Smooth muscle cell (in vitro differentiated cells): ENCODE data around the gene C2orf80. TPM values are rescaled to one million over a fixed set of nuclear protein-coding genes. Genes with fewer than 3 reads are reported as not detected.

Source experiments
- DNase-seq: peaks from one replicate; lab custom pipeline; 2025; ENCODE audit not compliant: unreplicated experiment; lab: John Stamatoyannopoulos, UW
- H2AFZ ChIP-seq: fragments of 200-600 bp; sonication (generic); 2 replicates; pipeline ENCODE4 v1.6.0; 2016; ENCODE audit warnings: antibody characterized with exemption, low read depth, mild to moderate bottlenecking
- H3F3A ChIP-seq: fragments of 200-600 bp; sonication (generic); 2 replicates; pipeline ENCODE4 v1.6.0; 2017; ENCODE audit warnings: antibody characterized with exemption, low read depth
- H3K27ac ChIP-seq: fragments of 200-600 bp; sonication (generic); 2 replicates; pipeline ENCODE4 v1.5.1; 2016; ENCODE audit warnings: low read depth, mild to moderate bottlenecking
- H3K27me3 ChIP-seq: fragments of 200-600 bp; sonication (generic); 2 replicates; pipeline ENCODE4 v1.6.1; 2016; ENCODE audit warnings: low read depth, mild to moderate bottlenecking
- H3K36me3 ChIP-seq: fragments of 200-600 bp; sonication (generic); 2 replicates; pipeline ENCODE4 v1.5.1; 2016; ENCODE audit warnings: low read depth
- H3K4me1 ChIP-seq: fragments of 200-600 bp; sonication (generic); 2 replicates; pipeline ENCODE4 v1.5.1; 2016; ENCODE audit warnings: low read depth
- H3K4me2 ChIP-seq: fragments of 200-600 bp; sonication (generic); 2 replicates; pipeline ENCODE4 v1.6.0; 2016; ENCODE audit warnings: mild to moderate bottlenecking
- H3K4me3 ChIP-seq: fragments of 200-600 bp; sonication (generic); 2 replicates; pipeline ENCODE4 v1.5.1; 2016; ENCODE audit warnings: mild to moderate bottlenecking
- H3K79me2 ChIP-seq: fragments of 200-600 bp; sonication (generic); 2 replicates; pipeline ENCODE4 v1.6.0; 2016; ENCODE audit warnings: low read depth, mild to moderate bottlenecking
- H3K9ac ChIP-seq: fragments of 200-600 bp; sonication (generic); 2 replicates; pipeline ENCODE4 v1.6.0; 2016; ENCODE audit warnings: low read depth
- H3K9me3 ChIP-seq: fragments of 200-600 bp; sonication (generic); replicated peaks from 2 replicates; pipeline ENCODE4 v1.5.1; 2016; ENCODE audit warnings: low read depth
- H4K20me1 ChIP-seq: fragments of 200-600 bp; sonication (generic); 2 replicates; pipeline ENCODE4 v1.6.0; 2016; ENCODE audit warnings: low read depth
- CTCF ChIP-seq: fragments of 200-600 bp; sonication (generic); IDR thresholded peaks from 2 replicates; pipeline ENCODE4 v1.5.1; 2017; ENCODE audit warnings: borderline replicate concordance, mild to moderate bottlenecking, antibody characterized with exemption; ENCODE audit not compliant: insufficient read depth, poor library complexity, severe bottlenecking
- WGBS: methylation state at CpG from one replicate; pipeline ENCODE4 v1.1.7; 2016; ENCODE audit warnings: low lambda C conversion rate; 5-methylcytosine and 5-hydroxymethylcytosine counted together
- polyA plus RNA-seq: library from polyadenylated mRNA; unstranded; fragments of >200 nt; fragmentation: Nextera tagmentation; extraction: Ambion mirVana; gene quantifications from 2 replicates; pipeline ENCODE4 v1.2.1, GENCODE V29; 2016
- total RNA-seq: library from RNA; depleted of rRNA; stranded (reverse); fragments of >200 nt; gene quantifications from 2 replicates; pipeline ENCODE4 v1.2.3, GENCODE V29; 2014

Gene C2orf80
- total and polyA plus RNA-seq, 2 experiments from 2014 or later, result not detected

- no peak for TF ChIP-seq CTCF
- H3K4me1 ChIP-seq, result no peaks in the 10 kb centered on the region
- H3K27ac ChIP-seq, result no peak overlapping the region
- no peak overlapping the region for H3K4me3 ChIP-seq
- no peak overlapping the region for H2AFZ ChIP-seq
- WGBS, result 77% methylated on average over 3 of the region's 3 CpGs
- H3K9ac ChIP-seq, result no peak overlapping the region
- no peak for DNase-seq
- no peaks in the 10 kb centered on the region for H3K79me2 ChIP-seq
- no peaks in the 10 kb centered on the region for H3K36me3 ChIP-seq
- H3F3A ChIP-seq, result no peaks in the 10 kb centered on the region
- H4K20me1 ChIP-seq, result no peaks in the 10 kb centered on the region
- H3K4me2 ChIP-seq, result no peak overlapping the region
- no peaks in the 10 kb centered on the region for H3K27me3 ChIP-seq
- no peaks in the 10 kb centered on the region for H3K9me3 ChIP-seq
Measured at GRCh38 chr2:208147759-208148158, 42.1 kb downstream of the C2orf80 start.

- no peaks in the 10 kb centered on the region for H3F3A ChIP-seq
- no peaks in the 10 kb centered on the region for H3K27me3 ChIP-seq
- H3K4me2 ChIP-seq, result no peak overlapping the region
- H3K4me3 ChIP-seq, result no peak overlapping the region
- no peak overlapping the region for H2AFZ ChIP-seq
- H3K9ac ChIP-seq, result no peak overlapping the region
- H3K36me3 ChIP-seq, result no peaks in the 10 kb centered on the region
- H3K4me1 ChIP-seq, result no peaks in the 10 kb centered on the region
- DNase-seq, result no peak
- H3K27ac ChIP-seq, result no peak overlapping the region
- H4K20me1 ChIP-seq, result no peaks in the 10 kb centered on the region
- TF ChIP-seq CTCF, result no peak
- no peaks in the 10 kb centered on the region for H3K9me3 ChIP-seq
- H3K79me2 ChIP-seq, result no peaks in the 10 kb centered on the region
Measured at GRCh38 chr2:208147008-208147407, 42.8 kb downstream of the C2orf80 start.

GRCh38 chr2:208146006-208146405 lies 43.8 kb downstream of the C2orf80 start, which contains the start of gene CRYGB:
Gene CRYGB, minus strand, starts transcription at chr2:208146158. Its CDS starts 38 bp downstream, at chr2:208146120.
- no peaks in the 10 kb centered on the region for H3K9me3 ChIP-seq
- WGBS, result 84% methylated on average over 6 of the region's 6 CpGs
- no peaks in the 10 kb centered on the region for H3K4me1 ChIP-seq
- H3K4me3 ChIP-seq, result no peak within 1 kb of the TSS
- no peak within 1 kb of the TSS for H3K4me2 ChIP-seq
- H4K20me1 ChIP-seq, result no peaks in the 10 kb centered on the region
- DNase-seq, result no peak
- TF ChIP-seq CTCF, result no peak
- H3F3A ChIP-seq, result no peaks in the 10 kb centered on the region
- no peaks in the 10 kb centered on the region for H3K27me3 ChIP-seq
- H2AFZ ChIP-seq, result no peak within 1 kb of the TSS
- H3K36me3 ChIP-seq, result no peaks in the 10 kb centered on the region
- H3K9ac ChIP-seq, result no peak within 1 kb of the TSS
- no peak within 1 kb of the TSS for H3K27ac ChIP-seq
- H3K79me2 ChIP-seq, result no peaks in the 10 kb centered on the region
